HEK293T (cell line): ENCODE data around the gene MFSD2A.

Experiments used
- CTCF ChIA-PET: fragments of 350-600 bp; formaldehyde crosslinking; extraction: SDS; loops from one replicate; lab custom pipeline; 2021; ENCODE audit warnings: antibody characterized with exemption, inconsistent platforms; lab: Yijun Ruan, JAX
- POLR2A ChIA-PET: fragments of 350-600 bp; formaldehyde crosslinking; extraction: SDS; loops from one replicate; lab custom pipeline; 2020; ENCODE audit warnings: antibody characterized with exemption, inconsistent platforms; lab: Yijun Ruan, JAX
- DNase-seq: peaks from one replicate; pipeline ENCODE4 v3.0.0; 2012; ENCODE audit warnings: mixed read lengths; ENCODE audit errors: extremely low spot score
- ARNT ChIP-seq: fragments of 450-650 bp; IDR thresholded peaks from 2 replicates; pipeline ENCODE4 v1.6.1; 2017; ENCODE audit warnings: mild to moderate bottlenecking
- BHLHE40 ChIP-seq: fragments of 450-650 bp; IDR thresholded peaks from 2 replicates; pipeline ENCODE4 v1.6.1; 2016; ENCODE audit warnings: mild to moderate bottlenecking, moderate library complexity, borderline replicate concordance
- CTBP1 ChIP-seq: fragments of 450-650 bp; IDR thresholded peaks from 2 replicates; pipeline ENCODE4 v1.6.1; 2016; ENCODE audit warnings: borderline replicate concordance
- ELF4 ChIP-seq: fragments of 450-650 bp; IDR thresholded peaks from 2 replicates; pipeline ENCODE4 v1.6.1; 2017; ENCODE audit warnings: antibody characterized with exemption
- FOXA1 ChIP-seq: fragments of 450-650 bp; IDR thresholded peaks from 2 replicates; pipeline ENCODE4 v1.6.1; 2016; ENCODE audit warnings: mild to moderate bottlenecking
- FOXK2 ChIP-seq: fragments of 450-650 bp; IDR thresholded peaks from 2 replicates; pipeline ENCODE4 v1.6.1; 2016; ENCODE audit warnings: mild to moderate bottlenecking
- FOXM1 ChIP-seq: fragments of 450-650 bp; IDR thresholded peaks from 2 replicates; pipeline ENCODE4 v1.6.1; 2017; ENCODE audit warnings: mild to moderate bottlenecking, borderline replicate concordance
- HDGF ChIP-seq: fragments of 450-650 bp; IDR thresholded peaks from 2 replicates; pipeline ENCODE4 v1.6.1; 2017; ENCODE audit warnings: antibody characterized with exemption, borderline replicate concordance
- L3MBTL2 ChIP-seq: fragments of 450-650 bp; conservative IDR thresholded peaks from 2 replicates; pipeline ENCODE4 v1.6.1; 2016; ENCODE audit warnings: mild to moderate bottlenecking
- LEF1 ChIP-seq: fragments of 450-650 bp; IDR thresholded peaks from 2 replicates; pipeline ENCODE4 v1.6.1; 2017; ENCODE audit warnings: mild to moderate bottlenecking, borderline replicate concordance
- NFRKB ChIP-seq: fragments of 450-650 bp; IDR thresholded peaks from 2 replicates; pipeline ENCODE4 v1.6.1; 2016; ENCODE audit warnings: mild to moderate bottlenecking, moderate library complexity
- PKNOX1 ChIP-seq: fragments of 450-650 bp; IDR thresholded peaks from 2 replicates; pipeline ENCODE4 v1.6.1; 2016
- SP1 ChIP-seq: fragments of 450-650 bp; IDR thresholded peaks from 2 replicates; pipeline ENCODE4 v1.6.1; 2017
- SUZ12 ChIP-seq: fragments of 450-650 bp; IDR thresholded peaks from 2 replicates; pipeline ENCODE4 v1.6.1; 2016; ENCODE audit warnings: mild to moderate bottlenecking
- TARDBP ChIP-seq: fragments of 450-650 bp; IDR thresholded peaks from 2 replicates; pipeline ENCODE4 v1.6.1; 2016
- ZNF384 ChIP-seq: fragments of 450-650 bp; IDR thresholded peaks from 2 replicates; pipeline ENCODE4 v1.6.1; 2016

Gene MFSD2A

DNA sequence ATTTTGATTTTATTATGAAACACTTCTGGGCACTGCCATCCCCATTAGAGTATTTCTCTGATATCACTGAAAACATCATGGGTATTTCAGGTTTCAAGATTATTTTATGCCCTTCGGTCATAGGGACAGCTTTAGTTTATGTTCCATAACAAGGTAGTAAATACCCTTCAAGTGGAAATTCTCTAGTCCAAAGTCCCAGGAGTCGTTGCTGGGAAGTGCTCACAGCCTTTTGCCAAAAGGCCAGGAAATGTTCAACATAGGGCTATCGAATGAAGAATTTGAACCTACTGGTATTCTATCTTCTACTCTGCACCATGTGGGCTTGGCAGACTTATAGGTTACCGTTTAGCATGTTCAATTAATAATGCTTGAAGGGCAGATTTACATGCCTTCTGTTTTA lies 7.7 kb upstream of the MFSD2A start:
- ChIA-PET POLR2A (no interaction called here), CTCF (no interaction called here)
- TF ChIP-seq ZNF384 (no peak), NFRKB (no peak), ARNT (no peak), L3MBTL2 (no peak), FOXA1 (no peak)
- no peak for DNase-seq

GRCh38 chr1:39949891-39950290 lies 5.1 kb upstream of the MFSD2A start:
- TF ChIP-seq HDGF (no peak), FOXK2 (no peak), NFRKB (no peak), FOXA1 (no peak), SP1 (no peak), PKNOX1 (no peak), TARDBP (no peak), FOXM1 (no peak), CTBP1 (no peak), BHLHE40 (no peak), ZNF384 (no peak), L3MBTL2 (no peak), LEF1 (no peak), ELF4 (no peak)
- POLR2A ChIA-PET = no interaction called here
- CTCF ChIA-PET = interaction anchor here (0.9 to 1.8 kb wide), 2 partner anchors 24 to 30 kb away, joined by 3 to 6 read pairs; no protein-coding TSS in a partner anchor
- DNase-seq = no peak

DNA sequence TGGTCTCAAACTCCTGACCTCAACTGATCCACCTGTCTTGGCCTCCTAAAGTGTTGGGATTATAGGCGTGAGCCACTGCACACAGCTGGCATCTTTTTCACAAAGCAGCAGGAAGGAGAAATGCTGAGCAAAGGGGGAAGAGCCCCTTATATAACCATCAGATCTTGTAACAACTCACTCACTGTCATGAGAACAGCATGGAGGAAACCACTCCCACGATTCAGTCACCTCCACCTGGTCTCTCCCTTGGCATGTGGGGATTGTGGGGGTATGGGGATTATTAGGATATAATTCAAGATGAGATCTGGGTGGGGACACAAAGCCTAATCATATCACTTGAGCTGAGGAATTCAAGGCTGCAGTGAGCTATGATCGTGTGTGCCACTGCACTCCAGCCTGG lies 3.0 kb upstream of the MFSD2A start:
- CTCF ChIA-PET = interaction anchor here (1.4 to 1.5 kb wide), 2 partner anchors 32 to 50 kb away, joined by 3 read pairs; no protein-coding TSS in a partner anchor
- POLR2A ChIA-PET = no interaction called here

GRCh38 chr1:39952359-39953110 lies 2.4 kb upstream of the MFSD2A start:
- CTCF ChIA-PET = interaction anchor here (1.5 to 2.1 kb wide), 2 partner anchors 33 to 50 kb away, joined by 3 to 13 read pairs; no protein-coding TSS in a partner anchor
- no peak for DNase-seq
- POLR2A ChIA-PET = interaction anchor here (0.9 kb wide), 1 partner anchor 9 kb away, joined by 3 read pairs; no protein-coding TSS in a partner anchor
- TF ChIP-seq FOXM1 (no peak), LEF1 (no peak), NFRKB (no peak), FOXA1 (no peak), PKNOX1 (no peak), ELF4 (no peak), TARDBP (no peak), HDGF (no peak), ARNT (no peak), FOXK2 (no peak)

More for the DNA sequence above, 3.0 kb upstream of the MFSD2A start:
- TF ChIP-seq BHLHE40 (no peak), FOXA1 (no peak), FOXM1 (no peak), ARNT (no peak), ZNF384 (no peak), FOXK2 (no peak), ELF4 (no peak), SUZ12 (no peak), SP1 (no peak), LEF1 (no peak), NFRKB (no peak), PKNOX1 (no peak), CTBP1 (no peak), HDGF (no peak), L3MBTL2 (no peak)
- DNase-seq = no peak

DNA sequence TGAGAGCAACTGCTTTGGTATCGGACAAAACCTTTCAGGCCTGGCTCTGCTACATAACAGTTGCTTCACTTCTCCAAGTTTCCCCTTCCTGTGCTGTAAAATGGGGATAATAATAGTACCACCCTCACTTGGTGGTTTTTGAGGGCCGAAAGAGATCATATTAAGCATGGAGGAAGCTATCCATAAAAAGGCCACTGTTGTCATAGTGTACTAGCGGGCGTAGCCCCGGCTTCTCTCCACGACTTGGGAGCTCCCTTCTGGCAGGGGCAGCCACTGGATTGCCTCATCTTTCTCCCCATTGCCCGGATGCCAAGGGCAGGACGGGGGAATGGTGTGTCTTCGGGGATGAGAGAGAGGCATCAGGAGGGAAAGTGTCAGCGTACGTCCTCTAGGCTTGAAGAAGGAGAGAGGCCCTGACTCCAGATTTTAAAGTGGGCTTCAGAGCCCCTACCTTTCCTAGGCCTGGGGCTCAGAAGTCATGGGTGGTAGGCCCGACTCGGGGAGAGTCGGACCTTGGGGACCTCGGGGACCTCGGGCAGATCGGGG lies 548 bp upstream of the MFSD2A start:
- ChIA-PET POLR2A (interaction anchor here (1.7 kb wide), 1 partner anchor 14 kb away, joined by 6 read pairs; no protein-coding TSS in a partner anchor), CTCF (interaction anchor here (2.1 kb wide), 1 partner anchor 35 kb away, joined by 13 read pairs; no protein-coding TSS in a partner anchor)
- TF ChIP-seq TARDBP = no peak
- no peak for TF ChIP-seq FOXK2
- no peak for TF ChIP-seq ELF4
- no peak for TF ChIP-seq HDGF
- no peak for TF ChIP-seq BHLHE40
- TF ChIP-seq PKNOX1 = no peak
- TF ChIP-seq SP1 = no peak
- no peak for TF ChIP-seq NFRKB
- no peak for TF ChIP-seq ARNT
- DNase-seq = no peak
